NB4 (cell line): ENCODE measurements around the gene KDM4C.

Source experiments
- DNase-seq: peaks from one replicate; pipeline ENCODE4 v3.0.0; 2010; ENCODE audit warnings: low read depth
- H3K4me3 ChIP-seq: one replicate; pipeline ENCODE4 v1.5.1; 2011; ENCODE audit warnings: mild to moderate bottlenecking, low read depth, low read length, moderate library complexity
- CTCF ChIP-seq: IDR thresholded peaks from one replicate; pipeline ENCODE4 v1.5.1; 2012; ENCODE audit warnings: low read depth, low read length
- MAX ChIP-seq: IDR thresholded peaks from 2 replicates; pipeline ENCODE4 v1.6.1; 2011; ENCODE audit warnings: low read depth, low read length
- MYC ChIP-seq: IDR thresholded peaks from 2 replicates; pipeline ENCODE4 v1.6.1; 2011; ENCODE audit warnings: low read depth, low read length
- POLR2A ChIP-seq: IDR thresholded peaks from 2 replicates; pipeline ENCODE4 v1.6.1; 2011; ENCODE audit warnings: mild to moderate bottlenecking; ENCODE audit not compliant: insufficient read length; ENCODE audit errors: extremely low read depth

Gene KDM4C

GRCh38 chr9:6880626-6881025 is 122.9 kb downstream of the KDM4C start:
- no peak for TF ChIP-seq CTCF
- DNase-seq, result no peak
- no peak overlapping the region for H3K4me3 ChIP-seq

- no peak for DNase-seq
- no peak for TF ChIP-seq MYC
- no peak for TF ChIP-seq CTCF
- no peak for TF ChIP-seq POLR2A
- TF ChIP-seq MAX, result no peak
- H3K4me3 ChIP-seq, result no peak overlapping the region
These were observed 126.3 kb downstream of the KDM4C start for GRCh38 chr9:6884101-6884500.

GRCh38 chr9:6884990-6885389 is 127.2 kb downstream of the KDM4C start:
- TF ChIP-seq MAX, result no peak
- TF ChIP-seq MYC, result no peak
- no peak overlapping the region for H3K4me3 ChIP-seq
- DNase-seq, result no peak

GRCh38 chr9:6887051-6887450 is 129.3 kb downstream of the KDM4C start:
- peak; percentile 36 for DNase-seq
- H3K4me3 ChIP-seq, result no peak overlapping the region
- TF ChIP-seq MAX, result no peak
- TF ChIP-seq MYC, result no peak
- TF ChIP-seq POLR2A, result no peak
- TF ChIP-seq CTCF, result no peak

- DNase-seq, result peak; percentile 87
- TF ChIP-seq MAX (no peak), POLR2A (no peak), MYC (no peak), CTCF (no peak)
- H3K4me3 ChIP-seq, result no peak overlapping the region
These were observed 132.1 kb downstream of the KDM4C start for GRCh38 chr9:6889868-6890267.

- no peak for TF ChIP-seq MYC
- no peak for TF ChIP-seq MAX
- TF ChIP-seq CTCF, result no peak
- no peak for TF ChIP-seq POLR2A
- no peak overlapping the region for H3K4me3 ChIP-seq
- no peak for DNase-seq
These were observed 135.8 kb downstream of the KDM4C start for GRCh38 chr9:6893350-6894131.
